ENCODE results near the gene LDLRAD4.

DNA sequence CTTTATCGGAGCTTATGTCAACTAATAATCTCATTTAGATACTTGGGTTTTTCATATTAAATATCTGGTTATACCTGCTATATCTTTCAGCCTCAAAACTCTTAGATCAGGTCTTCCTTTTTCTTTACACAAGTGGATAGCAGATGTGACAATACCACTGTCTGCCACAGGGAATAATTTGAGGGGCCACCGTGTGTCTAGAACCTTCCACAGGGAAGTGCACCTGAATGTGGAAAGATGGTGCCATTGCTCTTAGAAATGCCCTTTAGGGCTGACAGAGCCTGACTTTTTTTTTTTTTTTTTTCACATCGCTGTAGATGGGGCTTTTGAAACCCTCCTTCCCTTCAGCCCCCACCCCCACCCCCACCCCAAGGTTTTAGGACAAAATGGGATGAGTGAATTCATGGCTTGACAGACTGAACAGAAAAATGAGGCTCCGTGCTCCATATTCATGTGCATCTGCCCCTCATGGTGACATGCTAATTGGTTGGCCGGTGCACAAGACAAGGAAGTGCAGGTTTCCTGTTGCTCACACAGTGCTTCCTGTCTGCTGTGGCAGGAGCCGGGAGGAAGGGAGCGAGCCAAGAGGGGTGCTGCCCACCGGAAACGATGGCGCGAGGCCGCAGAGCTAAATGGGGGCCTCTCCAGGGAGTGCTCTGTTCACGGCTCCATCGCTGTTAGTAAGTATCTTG is 246.0 kb downstream of the LDLRAD4 start:
- TF ChIP-seq EZH2 (IDR thresholded peaks at IDR 0.05; ENCODE audit: borderline replicate concordance, low read depth, low read length, severe bottlenecking), result no peak
- TF ChIP-seq, protein P1, sequence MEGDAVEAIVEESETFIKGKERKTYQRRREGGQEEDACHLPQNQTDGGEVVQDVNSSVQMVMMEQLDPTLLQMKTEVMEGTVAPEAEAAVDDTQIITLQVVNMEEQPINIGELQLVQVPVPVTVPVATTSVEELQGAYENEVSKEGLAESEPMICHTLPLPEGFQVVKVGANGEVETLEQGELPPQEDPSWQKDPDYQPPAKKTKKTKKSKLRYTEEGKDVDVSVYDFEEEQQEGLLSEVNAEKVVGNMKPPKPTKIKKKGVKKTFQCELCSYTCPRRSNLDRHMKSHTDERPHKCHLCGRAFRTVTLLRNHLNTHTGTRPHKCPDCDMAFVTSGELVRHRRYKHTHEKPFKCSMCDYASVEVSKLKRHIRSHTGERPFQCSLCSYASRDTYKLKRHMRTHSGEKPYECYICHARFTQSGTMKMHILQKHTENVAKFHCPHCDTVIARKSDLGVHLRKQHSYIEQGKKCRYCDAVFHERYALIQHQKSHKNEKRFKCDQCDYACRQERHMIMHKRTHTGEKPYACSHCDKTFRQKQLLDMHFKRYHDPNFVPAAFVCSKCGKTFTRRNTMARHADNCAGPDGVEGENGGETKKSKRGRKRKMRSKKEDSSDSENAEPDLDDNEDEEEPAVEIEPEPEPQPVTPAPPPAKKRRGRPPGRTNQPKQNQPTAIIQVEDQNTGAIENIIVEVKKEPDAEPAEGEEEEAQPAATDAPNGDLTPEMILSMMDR (IDR thresholded peaks at IDR 0.05; ENCODE audit: borderline replicate concordance, extremely low read depth, low read length, poor library complexity, severe bottlenecking), result peak; percentile 4

Measured in DND-41 (cell line).